GM13977 (cell line): ENCODE measurements around the gene LAT.
A peak's percentile ranks its signal among the peaks of the same experiment; 100 is the strongest.
"Not testable (repeated sequence)": the region's sequence is repeated elsewhere in the genome, so short reads cannot be mapped to it uniquely, and the experiment has no call there.

Source experiments
- DNase-seq: peaks from one replicate; pipeline ENCODE4 v3.0.0; 2012; ENCODE audit warnings: low spot score
- CTCF ChIP-seq: IDR thresholded peaks from 2 replicates; pipeline ENCODE4 v1.5.1; 2012; ENCODE audit warnings: mild to moderate bottlenecking, control low read depth; ENCODE audit not compliant: insufficient read depth; ENCODE audit errors: extremely low read depth, missing control alignments
- in situ Hi-C: fragments of 300-500 bp; cut with MboI; formaldehyde crosslinking; loops from one replicate; pipeline ENCODE4 v1.12.0; 2022; ENCODE audit warnings: low sequenced_read_pairs, low pct_unique_long_range_greater_than_20kb, mixed read lengths, inconsistent platforms; ENCODE audit not compliant: unreplicated experiment

Gene LAT

DNA sequence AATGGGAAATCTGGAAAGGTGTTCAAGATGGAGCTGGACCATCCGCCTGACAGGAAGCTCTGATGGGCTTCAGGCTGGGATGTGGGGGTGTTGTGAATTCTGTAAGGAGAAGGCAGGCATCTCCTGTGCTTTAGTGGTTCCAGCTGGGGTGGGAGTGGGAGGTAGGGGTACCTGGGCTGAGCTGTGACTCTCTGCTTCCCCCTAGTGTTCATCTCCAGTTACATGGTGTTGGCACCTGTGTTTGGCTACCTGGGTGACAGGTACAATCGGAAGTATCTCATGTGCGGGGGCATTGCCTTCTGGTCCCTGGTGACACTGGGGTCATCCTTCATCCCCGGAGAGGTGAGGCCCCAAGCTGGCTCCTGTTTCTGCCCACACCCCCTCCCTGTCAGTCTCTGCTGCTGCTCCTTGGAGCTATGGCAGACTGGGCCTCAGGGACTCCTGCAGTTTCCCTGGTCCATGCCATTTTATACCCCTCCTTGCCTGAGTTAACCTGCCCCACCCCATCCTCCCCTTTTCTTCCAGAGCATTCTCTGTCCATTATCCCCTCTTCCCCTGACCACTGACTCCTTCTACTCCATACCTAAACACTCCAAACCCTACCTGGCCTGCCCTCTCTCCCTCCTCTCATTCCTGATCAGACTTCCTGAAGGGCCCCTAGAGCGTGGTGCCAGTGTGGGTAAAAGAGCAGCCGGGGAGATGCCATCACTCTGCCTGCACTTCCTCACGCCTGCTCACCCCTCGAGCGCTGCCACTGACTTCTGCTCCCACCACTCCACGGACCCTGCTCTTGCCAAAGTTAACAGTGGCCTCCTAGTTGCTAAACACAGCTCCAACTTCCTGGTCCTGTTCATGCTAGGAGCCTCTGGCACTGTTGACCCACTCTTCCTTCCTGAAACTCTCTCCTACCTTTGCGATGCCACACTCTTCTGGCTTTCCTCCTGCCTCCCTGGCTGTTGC lies 6.9 kb upstream of the LAT start:
- DNase-seq: peak; percentile 60
- in situ Hi-C loops: no loop called here
- peak; percentile 60 for TF ChIP-seq CTCF

DNA sequence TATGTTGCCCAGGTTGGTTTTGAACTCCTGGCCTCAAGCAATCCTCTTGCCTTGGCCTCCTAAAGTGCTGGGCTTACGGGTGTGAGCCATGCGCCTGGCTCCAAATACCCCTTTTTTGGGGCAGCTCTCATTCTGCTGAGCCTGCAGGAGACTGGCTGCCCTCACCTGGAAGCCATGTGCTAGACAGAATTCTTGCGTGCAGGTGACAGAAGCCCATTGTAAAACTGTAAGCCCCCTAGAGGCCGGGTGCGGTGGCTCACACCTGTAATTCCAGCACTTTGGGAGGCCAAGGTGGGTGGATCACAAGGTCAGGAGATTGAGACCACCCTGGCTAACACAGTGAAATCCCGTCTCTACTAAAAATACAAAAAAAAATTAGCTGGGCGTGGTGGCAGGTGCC lies 4.5 kb upstream of the LAT start:
- DNase-seq, in situ Hi-C loops: not testable (repeated sequence)
- peak; percentile 24 for TF ChIP-seq CTCF

DNA sequence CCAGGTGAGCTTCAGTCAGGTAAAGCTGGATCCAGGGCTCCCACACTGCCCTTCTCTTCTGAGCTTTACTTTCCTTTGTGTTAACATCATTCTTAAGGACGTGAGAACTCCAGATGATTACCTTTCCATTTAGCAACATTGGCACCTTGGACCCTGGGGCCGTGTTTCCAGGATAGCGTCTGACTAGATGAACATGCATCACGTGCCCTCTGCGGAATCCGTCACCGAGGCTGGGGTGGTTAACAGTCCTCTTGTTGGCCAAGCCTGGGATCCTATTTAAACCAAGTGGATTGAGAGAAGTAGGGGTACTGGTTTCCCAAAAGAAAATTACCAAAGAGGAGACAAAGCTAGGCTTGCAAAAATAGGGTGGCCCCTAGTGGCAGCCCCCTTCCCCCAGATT lies 3.9 kb upstream of the LAT start:
- in situ Hi-C loops: no loop called here
- DNase-seq: no peak

DNA sequence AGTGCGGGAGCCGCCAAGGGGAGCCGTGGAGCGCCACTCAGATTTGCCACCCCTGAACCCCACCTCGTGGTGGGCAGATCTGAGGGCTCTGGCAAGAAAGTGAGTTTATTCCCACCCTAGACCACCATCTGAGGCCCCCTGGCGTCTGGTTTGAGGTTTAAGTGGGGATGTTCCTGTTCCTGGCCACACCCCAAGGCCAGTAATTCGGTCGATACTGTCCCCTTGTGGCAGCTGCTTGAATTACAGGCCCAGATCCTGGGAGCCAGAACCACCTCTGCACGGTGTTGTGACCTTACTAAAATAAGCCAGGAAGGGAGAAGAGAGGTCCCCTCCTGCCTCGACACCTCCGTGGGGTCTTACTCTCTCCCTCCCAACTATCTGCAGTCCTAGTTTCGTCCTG lies 3.3 kb upstream of the LAT start:
- in situ Hi-C loops: no loop called here
- DNase-seq: peak; percentile 58
- peak; percentile 55 for TF ChIP-seq CTCF

More for the DNA sequence above, 3.9 kb upstream of the LAT start:
- no peak for TF ChIP-seq CTCF

GRCh38 chr16:28982418-28982817 lies 2.4 kb upstream of the LAT start:
- in situ Hi-C loops: no loop called here
- DNase-seq: no peak
- no peak for TF ChIP-seq CTCF

- in situ Hi-C loops: no loop called here
- no peak for DNase-seq
- TF ChIP-seq CTCF: no peak
Measured at GRCh38 chr16:28982949-28983348, 1.9 kb upstream of the LAT start.
